Endothelial cell of umbilical vein (primary cell): ENCODE results near the gene TARS1. TPM values are rescaled to one million over a fixed set of nuclear protein-coding genes. Genes with fewer than 3 reads are reported as not detected.

ENCODE experiments used
- BruUV-seq: library from RNA; stranded (reverse); fragments of 400-500 nt; replicated peaks from 2 replicates; lab custom pipeline; 2021; lab: Mats Ljungman, UMichigan
- CTCF ChIA-PET: fragments of 300-600, 350-600 bp; sonication (Branson Sonifier 250); formaldehyde crosslinking; loops from one replicate; lab custom pipeline; 2021; ENCODE audit warnings: antibody characterized with exemption, inconsistent platforms; lab: Charles Lee
- POLR2A ChIA-PET: fragments of 300-600, 350-600 bp; sonication (Branson Sonifier 250); formaldehyde crosslinking; loops from one replicate; lab custom pipeline; 2021; ENCODE audit warnings: antibody characterized with exemption, inconsistent platforms; lab: Charles Lee
- DNase-seq: peaks from one replicate; pipeline ENCODE4 v3.0.0-alpha.2; 2011; ENCODE audit warnings: low read depth, low spot score
- FAIRE-seq: peaks from 2 replicates; lab custom pipeline; 2011; peaks lifted over from hg19 to GRCh38; lab: Jason Lieb, UNC
- H2AFZ ChIP-seq: 2 replicates; pipeline ENCODE4 v1.6.0; 2012; ENCODE audit warnings: low read depth, low read length, control low read depth, inconsistent platforms
- H3K27ac ChIP-seq: 2 replicates; pipeline ENCODE4 v1.5.1; 2011; ENCODE audit warnings: low read depth, mild to moderate bottlenecking, control low read depth, low read length, moderate library complexity; ENCODE audit not compliant: insufficient read depth
- H3K27me3 ChIP-seq, 2 experiments: 2 replicates each; pipeline versions ENCODE4 v1.6.0 to v1.6.1; 2011; ENCODE audit warnings: low read length in 2 of 2, mixed read lengths in 1 of 2; ENCODE audit not compliant: control insufficient read depth in 2 of 2, insufficient read depth in 2 of 2
- H3K36me3 ChIP-seq, 2 experiments: 2 replicates in 1 of 2; 3 replicates in 1 of 2; pipeline ENCODE4 v1.5.1; 2011; ENCODE audit warnings: low read length in 2 of 2, mild to moderate bottlenecking in 1 of 2, moderate library complexity in 1 of 2; ENCODE audit not compliant: control insufficient read depth in 2 of 2, insufficient read depth in 2 of 2; ENCODE audit errors: extremely low read depth in 1 of 2
- H3K4me1 ChIP-seq: 3 replicates; pipeline ENCODE4 v1.5.1; 2011; ENCODE audit warnings: mild to moderate bottlenecking, low read length; ENCODE audit not compliant: control insufficient read depth, insufficient read depth; ENCODE audit errors: extremely low read depth
- H3K4me2 ChIP-seq: 2 replicates; pipeline ENCODE4 v1.6.1; 2011; ENCODE audit warnings: low read length, control low read depth, mixed read lengths; ENCODE audit not compliant: insufficient read depth
- H3K4me3 ChIP-seq, 3 experiments: fragments of 200-600 bp in 1 of 3; sonication (generic), shearing (Covaris generic) in 1 of 3; replicated peaks in 1 of 3; 2 replicates each; pipeline ENCODE4 v1.5.1; 2011 to 2016; ENCODE audit warnings: control low read depth in 3 of 3, low read length in 3 of 3, mild to moderate bottlenecking in 2 of 3, inconsistent platforms in 1 of 3, low read depth in 1 of 3, moderate library complexity in 1 of 3; ENCODE audit not compliant: insufficient read depth in 1 of 3
- H3K79me2 ChIP-seq: 2 replicates; pipeline ENCODE4 v1.6.0; 2012; ENCODE audit warnings: low read length, inconsistent platforms; ENCODE audit not compliant: control insufficient read depth, insufficient read depth
- H3K9ac ChIP-seq: replicated peaks from 2 replicates; pipeline ENCODE3; 2011; ENCODE audit warnings: low read length, control low read depth; ENCODE audit not compliant: insufficient read depth; ENCODE audit errors: extremely low read depth
- H3K9me1 ChIP-seq: replicated peaks from 3 replicates; pipeline ENCODE4 v1.6.0; 2011; ENCODE audit warnings: mild to moderate bottlenecking, low read length; ENCODE audit not compliant: control insufficient read depth, insufficient read depth; ENCODE audit errors: extremely low read depth
- H3K9me3 ChIP-seq: replicated peaks from 2 replicates; pipeline ENCODE4 v1.5.1; 2012; ENCODE audit warnings: low read length, inconsistent platforms; ENCODE audit not compliant: control insufficient read depth, insufficient read depth
- H4K20me1 ChIP-seq: replicated peaks from 2 replicates; pipeline ENCODE3; 2011; ENCODE audit warnings: mild to moderate bottlenecking, low read length; ENCODE audit not compliant: control insufficient read depth, insufficient read depth; ENCODE audit errors: extremely low read depth
- CTCF ChIP-seq, 2 donors: IDR thresholded peaks; 1 replicate in 1 of 2; 2 replicates in 1 of 2; pipeline ENCODE4 v1.5.1; 2011; ENCODE audit warnings: low read length in 2 of 2, mild to moderate bottlenecking in 2 of 2, moderate library complexity in 2 of 2, control low read depth in 1 of 2, inconsistent platforms in 1 of 2, low read depth in 1 of 2; ENCODE audit not compliant: insufficient read depth in 1 of 2; ENCODE audit errors: extremely low read depth in 1 of 2
- EZH2 ChIP-seq: IDR thresholded peaks from 2 replicates; pipeline ENCODE4 v1.6.1; 2012; ENCODE audit warnings: borderline replicate concordance, low read depth, mild to moderate bottlenecking, moderate library complexity, low read length, inconsistent platforms; ENCODE audit not compliant: severe bottlenecking
- FOS ChIP-seq: IDR thresholded peaks from 2 replicates; pipeline ENCODE4 v1.6.1; 2011; ENCODE audit warnings: mild to moderate bottlenecking, low read length, moderate library complexity, borderline replicate concordance; ENCODE audit not compliant: insufficient read depth
- GATA2 ChIP-seq: IDR thresholded peaks from 2 replicates; pipeline ENCODE4 v1.7.0; 2011; ENCODE audit warnings: low read depth, mild to moderate bottlenecking, moderate library complexity, mixed read lengths, low read length; ENCODE audit not compliant: insufficient read length, insufficient read depth
- JUN ChIP-seq: IDR thresholded peaks from 2 replicates; pipeline ENCODE4 v1.6.1; 2011; ENCODE audit warnings: borderline replicate concordance, low read depth; ENCODE audit not compliant: insufficient read length, insufficient read depth
- MYC ChIP-seq: IDR thresholded peaks from one replicate; pipeline ENCODE4 v1.6.1; 2011; ENCODE audit warnings: mild to moderate bottlenecking, low read depth, low read length
- POLR2A ChIP-seq: IDR thresholded peaks from 2 replicates; pipeline ENCODE4 v1.6.1; 2012; ENCODE audit warnings: low read depth, mild to moderate bottlenecking, control low read depth, low read length
- POLR2AphosphoS5 ChIP-seq: IDR thresholded peaks from 2 replicates; pipeline ENCODE4 v1.6.1; 2012; ENCODE audit warnings: low read depth, mild to moderate bottlenecking, control low read depth, low read length, moderate library complexity; ENCODE audit not compliant: insufficient read depth
- dilution Hi-C: fragments of 300-500 bp; cut with MboI; formaldehyde crosslinking; loops from one replicate; pipeline ENCODE4 v1.15.0; 2019; ENCODE audit warnings: low sequenced_read_pairs; ENCODE audit not compliant: extremely low pct_ligation_motif_present
- intact Hi-C: fragments of 100-400 bp; cut with micrococcal nuclease; formaldehyde crosslinking; loops from one replicate; pipeline ENCODE4 v1.10.0; 2022
- polyA plus RNA-seq, 4 experiments: library from polyadenylated mRNA; depleted of rRNA in 3 of 4; stranded (reverse) in 3 of 4; unstranded in 1 of 4; fragments of >200 nt; gene quantifications; 2 replicates each; pipeline versions ENCODE4 v1.2.1 to v1.2.3, GENCODE V29; 2011 to 2012; ENCODE audit warnings: missing spikeins in 1 of 4
- total RNA-seq: library from RNA; stranded (reverse); gene quantifications from 2 replicates; pipeline ENCODE4 v1.2.3, GENCODE V29; 2021
- TF ChIP-seq, protein P1 (sequence below): IDR thresholded peaks from 2 replicates; pipeline ENCODE4 v1.6.1; 2011; ENCODE audit not compliant: insufficient read depth, insufficient read length

Gene TARS1
- total and polyA plus RNA-seq, 2 donors (not counting 3 experiments of a cell fraction or from before 2014, with no cell fraction given) = 39.1 to 175 TPM

DNA sequence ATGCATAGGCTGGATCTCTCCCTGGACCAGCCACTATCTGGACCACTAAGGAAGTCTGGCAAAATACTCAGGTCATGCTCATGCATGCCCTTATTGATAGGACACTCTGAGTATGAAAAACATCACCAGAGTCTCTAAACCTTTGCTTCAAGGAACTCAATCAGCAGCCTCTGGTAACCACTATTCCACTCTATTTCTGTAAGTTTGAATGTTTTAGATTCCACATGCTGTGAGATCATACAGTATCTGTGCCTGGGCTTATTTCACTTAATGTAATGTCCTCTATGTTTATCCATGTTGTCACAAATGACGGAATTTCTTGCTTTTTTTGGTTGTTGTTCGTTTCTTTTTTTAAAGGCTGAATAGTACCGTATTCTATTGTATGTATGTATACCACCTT lies 68.3 kb downstream of the TARS1 start:
- no peak overlapping the region for H3K9ac ChIP-seq
- H3K4me3 ChIP-seq = no peak overlapping the region
- FAIRE-seq (no peak), DNase-seq (no peak)
- no peaks in the 10 kb centered on the region for H3K9me3 ChIP-seq
- H3K27me3 ChIP-seq = no peaks in the 10 kb centered on the region
- H3K4me1 ChIP-seq = no peaks in the 10 kb centered on the region
- H3K27ac ChIP-seq = no peak overlapping the region
- no peaks in the 10 kb centered on the region for H3K36me3 ChIP-seq
- no peaks in the 10 kb centered on the region for H3K9me1 ChIP-seq
- TF ChIP-seq, protein P1, sequence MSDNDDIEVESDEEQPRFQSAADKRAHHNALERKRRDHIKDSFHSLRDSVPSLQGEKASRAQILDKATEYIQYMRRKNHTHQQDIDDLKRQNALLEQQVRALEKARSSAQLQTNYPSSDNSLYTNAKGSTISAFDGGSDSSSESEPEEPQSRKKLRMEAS = no peak
- TF ChIP-seq MYC (no peak), POLR2AphosphoS5 (no peak), JUN (no peak), EZH2 (no peak), CTCF (IDR thresholded peaks at IDR 0.05; ENCODE audit: extremely low read depth in 1 of 2, insufficient read depth in 1 of 2, low read depth in 1 of 2, low read length in 2 of 2) (no peak), GATA2 (no peak), POLR2A (no peak), FOS (no peak)
- H3K79me2 ChIP-seq = no peaks in the 10 kb centered on the region
- H3K4me2 ChIP-seq = no peak overlapping the region
- ChIA-PET CTCF (interaction anchor here (1.5 kb wide), 1 partner anchor 461 kb away, joined by 4 read pairs; no protein-coding TSS in a partner anchor), POLR2A (no interaction called here)
- H4K20me1 ChIP-seq = no peaks in the 10 kb centered on the region
- BruUV-seq = no TSS peak
- dilution Hi-C loops = no loop called here
- H2AFZ ChIP-seq = no peak overlapping the region
- intact Hi-C loops = no loop called here
